Posterior cingulate gyrus (tissue), 11 donors: ENCODE results near the gene PRKRIP1.
"Not testable (repeated sequence)": the region's sequence is repeated elsewhere in the genome, so short reads cannot be mapped to it uniquely, and the experiment has no call there.

Experiments used
- DNase-seq, 10 donors: peaks; one replicate each; pipeline versions ENCODE4 v3.0.0 to v3.0.0-alpha.2; 2020 to 2021; ENCODE audit warnings: mixed read lengths in 3 of 10
- intact Hi-C: fragments of 100-400 bp; cut with DNase I; formaldehyde crosslinking; loops from one replicate; pipeline ENCODE4 v1.15.1; 2023

Gene PRKRIP1

DNA sequence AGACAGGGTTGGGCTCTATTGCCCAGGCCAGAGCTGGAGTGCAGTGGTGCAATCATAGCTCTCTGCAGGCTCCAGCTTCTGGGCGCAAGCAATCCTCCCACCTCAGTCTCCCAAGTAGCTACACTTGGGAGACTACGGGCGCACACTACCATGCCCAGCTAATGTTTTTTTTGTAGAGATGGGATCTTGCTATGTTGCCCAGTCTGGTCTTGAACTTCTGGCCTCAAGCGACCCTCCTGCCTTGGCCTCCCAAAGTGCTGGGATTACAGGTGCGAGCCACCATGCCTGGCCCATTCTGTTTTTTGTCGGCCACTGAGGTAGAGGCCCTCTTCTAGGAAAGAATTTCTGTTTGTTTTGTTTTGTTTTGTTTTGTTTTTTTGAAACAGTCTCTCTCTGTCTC is 56.3 kb downstream of the PRKRIP1 start:
- intact Hi-C loops: no loop called here
- no peak for DNase-seq

DNA sequence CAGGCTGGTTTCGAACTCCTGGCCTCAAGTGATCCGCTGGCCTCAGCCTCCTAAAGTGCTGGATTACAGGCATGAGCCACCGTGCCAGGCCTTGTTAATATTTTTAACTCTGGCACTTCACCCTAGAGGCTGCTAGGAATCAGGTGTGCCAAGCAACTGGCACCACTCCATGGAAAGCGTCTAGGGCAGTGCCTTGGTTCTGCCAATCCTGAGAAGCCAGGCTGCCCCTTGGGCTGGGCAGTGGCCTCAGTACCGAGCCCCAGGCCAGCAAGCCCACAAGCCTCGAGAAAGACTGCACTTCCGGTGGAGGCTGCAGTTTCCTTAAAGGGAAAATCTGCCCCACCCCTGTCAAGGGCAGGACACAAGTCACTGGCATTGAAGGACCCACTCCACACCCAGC is 57.2 kb downstream of the PRKRIP1 start:
- intact Hi-C loops: no loop called here

DNA sequence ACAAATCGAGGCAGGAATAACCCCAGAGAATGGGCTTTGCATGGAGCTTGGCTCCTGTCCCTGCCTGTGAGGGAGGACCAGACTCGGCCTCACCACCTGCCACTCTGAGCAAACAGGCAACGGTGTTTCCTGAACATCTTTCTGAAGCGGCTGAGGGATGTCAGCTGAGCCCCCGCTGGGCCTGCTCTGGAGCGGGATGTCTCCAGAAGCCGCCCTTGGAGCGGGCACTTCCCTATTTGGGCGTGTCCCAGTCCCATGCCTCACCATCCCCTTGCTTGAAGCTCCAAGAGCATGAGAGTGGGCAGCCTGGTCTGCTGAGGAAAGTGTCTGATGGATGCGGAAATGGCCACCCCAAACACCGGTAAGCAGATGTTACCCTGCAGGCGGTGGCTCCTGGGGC is 58.3 kb downstream of the PRKRIP1 start:
- no peak for DNase-seq
- intact Hi-C loops: no loop called here

More for the DNA sequence above, 57.2 kb downstream of the PRKRIP1 start:
- DNase-seq: no peak

DNA sequence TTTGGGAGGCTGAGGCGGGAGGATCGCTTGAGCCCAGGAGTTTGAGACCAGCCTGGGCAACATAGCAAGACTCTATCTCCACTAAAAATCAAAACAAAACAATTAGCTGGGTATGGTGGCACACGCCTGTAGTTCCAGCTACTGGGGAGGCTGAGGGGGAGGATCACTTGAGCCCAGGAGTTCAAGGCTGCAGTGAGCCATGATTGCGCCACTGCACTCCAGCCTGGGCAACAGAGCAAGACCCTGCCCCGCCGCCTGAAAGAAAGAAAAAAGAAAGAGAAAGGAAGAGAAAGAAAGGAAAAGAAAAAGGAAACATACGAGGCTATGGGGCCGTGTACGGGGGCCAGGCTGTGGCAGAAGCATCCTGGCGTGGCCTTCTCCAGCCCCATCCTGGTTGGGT is 58.8 kb downstream of the PRKRIP1 start:
- intact Hi-C loops, DNase-seq: not testable (repeated sequence)

DNA sequence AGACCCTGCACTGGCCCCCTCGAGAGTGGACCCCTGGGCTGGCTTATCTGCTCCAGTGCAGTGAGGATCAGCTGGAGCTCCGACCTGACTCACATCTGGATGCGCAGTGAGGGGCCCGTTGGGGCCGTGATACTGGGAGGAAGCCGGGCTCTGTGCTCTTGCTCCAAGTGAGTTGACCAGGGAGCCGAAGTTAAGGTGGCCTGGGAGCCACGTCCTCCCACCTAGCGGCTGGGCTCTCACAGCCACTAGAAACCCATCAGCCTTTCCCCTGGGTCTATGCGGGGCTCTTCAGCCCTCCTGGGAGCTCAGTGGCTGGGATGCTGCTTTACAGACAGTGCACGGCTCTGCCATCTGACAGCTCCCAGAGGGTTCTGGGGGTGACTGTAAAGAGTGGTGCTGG is 59.4 kb downstream of the PRKRIP1 start:
- no peak for DNase-seq
- intact Hi-C loops: no loop called here

DNA sequence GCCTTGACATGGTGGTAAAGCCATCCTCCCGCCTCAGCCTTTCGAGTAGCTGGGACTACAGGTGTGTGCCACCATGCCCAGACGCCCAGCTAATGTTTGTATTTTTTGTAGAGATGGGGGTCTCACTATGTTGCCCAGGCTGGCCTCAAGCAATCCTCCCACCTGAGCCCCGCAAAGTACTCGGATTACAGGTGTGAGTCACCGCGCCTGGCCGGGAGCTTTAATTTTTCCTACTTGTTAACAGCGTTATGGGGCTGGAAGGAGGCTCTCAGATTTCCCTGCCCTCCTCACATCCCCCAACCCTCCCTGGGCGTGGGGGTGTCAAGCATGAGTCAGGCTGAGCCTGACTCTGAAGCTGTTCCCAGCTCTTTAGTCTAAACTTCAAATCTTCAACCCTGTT is 60.2 kb downstream of the PRKRIP1 start:
- intact Hi-C loops: no loop called here
- no peak for DNase-seq

DNA sequence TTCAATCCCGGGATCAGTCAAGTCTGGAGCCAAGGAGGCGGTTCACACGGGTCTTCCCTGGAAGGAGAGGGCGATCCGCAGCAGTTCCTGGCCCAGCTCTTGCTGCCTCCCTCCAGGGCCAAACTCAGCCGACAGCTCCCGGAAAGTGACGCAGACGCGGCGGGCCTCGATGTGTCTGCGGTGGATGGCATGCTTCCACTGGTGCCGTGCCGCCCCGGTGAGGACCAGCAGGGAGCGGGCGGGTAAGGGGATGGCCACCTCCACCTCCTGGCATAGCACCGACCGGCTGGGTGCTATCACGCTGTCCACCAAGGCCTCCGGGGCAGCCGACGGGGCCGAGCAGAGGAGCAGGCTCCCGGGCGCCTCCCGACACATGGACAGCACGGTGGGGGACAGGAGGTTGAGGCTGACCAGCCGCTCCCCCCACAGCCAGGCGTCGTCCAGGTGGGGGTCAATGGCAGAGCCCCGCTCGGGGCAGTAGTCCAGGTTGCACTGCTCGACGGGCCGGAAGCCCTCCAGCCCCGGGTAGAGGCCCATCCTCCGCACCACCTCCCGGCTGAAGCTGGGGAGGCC is 61.3 kb downstream of the PRKRIP1 start:
- intact Hi-C loops: no loop called here
- DNase-seq: no peak

DNA sequence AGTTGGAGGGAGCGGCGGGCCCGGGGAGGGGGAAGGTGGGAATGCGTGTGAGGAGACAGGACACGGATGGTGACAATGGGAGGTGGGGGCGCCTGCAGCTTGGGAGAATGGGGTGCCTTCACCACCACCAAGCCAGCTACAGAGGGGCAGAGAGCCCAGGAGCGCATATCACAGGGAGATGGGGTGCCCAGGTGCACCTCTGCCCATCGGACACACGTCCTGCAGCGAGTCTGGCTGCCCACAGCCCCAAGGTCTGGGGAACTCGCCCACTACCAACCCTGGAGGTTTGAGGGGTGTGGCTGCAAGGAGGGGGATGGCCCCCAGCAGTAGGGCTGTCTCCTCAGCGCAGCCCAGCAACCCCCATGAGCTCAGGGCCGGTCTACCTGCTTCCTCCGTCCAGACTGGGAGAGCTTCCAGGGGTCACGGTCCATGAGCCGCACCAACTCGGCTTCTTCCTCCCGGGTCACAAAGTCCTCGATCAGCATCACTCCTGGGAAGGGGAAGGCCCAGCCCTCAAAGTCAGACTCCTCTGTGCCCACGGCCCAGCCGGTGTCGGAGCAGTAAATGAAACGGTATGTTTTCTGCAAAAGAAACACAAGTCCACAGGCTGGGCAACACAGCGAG is 63.2 kb downstream of the PRKRIP1 start:
- no peak for DNase-seq
- intact Hi-C loops: no loop called here

DNA sequence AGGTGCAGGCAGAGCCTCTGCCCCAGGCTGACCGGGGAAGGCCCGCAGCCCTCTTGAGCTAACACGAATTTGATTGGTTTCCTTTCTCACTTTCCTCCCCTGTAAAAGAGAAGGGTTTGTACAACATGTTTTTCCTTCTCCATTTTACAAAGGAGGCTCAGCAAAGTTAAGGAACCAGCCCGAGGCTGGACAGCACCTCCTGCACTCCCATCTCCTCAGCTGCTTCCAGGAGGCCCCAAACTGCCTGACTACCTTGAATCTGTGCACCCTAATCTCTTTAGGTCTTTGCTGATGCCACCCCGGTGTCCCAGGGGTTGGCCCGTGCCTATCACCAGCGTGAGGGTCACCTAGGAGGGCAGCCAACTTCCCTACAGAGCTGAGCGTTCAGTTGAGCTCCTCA is 64.3 kb downstream of the PRKRIP1 start:
- intact Hi-C loops: loop anchor here (10.0 kb wide), 1 partner anchor 46 kb away; no protein-coding TSS in a partner anchor
- DNase-seq: no peak

DNA sequence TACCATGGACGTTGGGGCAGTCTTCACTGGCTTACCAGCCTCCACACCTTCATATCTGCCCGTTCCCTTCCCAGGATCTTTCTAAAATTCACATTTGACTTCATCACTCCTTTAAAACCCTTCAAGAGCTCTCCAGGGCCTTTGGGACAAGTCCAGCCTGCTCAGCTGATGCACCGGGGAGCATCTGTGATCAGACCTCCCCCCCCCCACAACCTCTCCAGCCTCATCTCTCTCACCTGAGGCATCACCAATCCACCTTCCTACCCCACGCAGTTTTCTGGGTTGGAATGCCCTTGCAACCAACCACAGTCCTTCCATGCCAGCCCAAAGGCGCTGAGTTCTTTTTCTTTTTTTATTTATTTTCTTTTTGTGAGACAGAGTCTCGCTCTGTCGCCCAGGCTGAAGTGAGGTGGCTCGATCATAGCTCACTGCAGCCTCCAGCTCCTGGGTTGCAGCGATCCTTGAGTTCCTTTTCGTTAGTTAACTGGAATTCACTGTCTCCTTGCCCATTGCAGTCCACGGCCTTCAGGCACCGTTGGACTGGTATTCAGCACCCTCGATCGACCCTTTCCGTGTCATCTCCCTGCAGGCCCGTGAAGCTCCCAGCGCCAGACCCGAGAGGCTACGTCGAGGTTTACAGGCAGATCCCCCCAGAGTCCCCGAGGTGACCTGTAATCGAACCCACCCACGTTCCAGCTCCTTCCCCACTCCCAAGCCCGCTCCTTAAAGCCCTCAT is 67.8 kb downstream of the PRKRIP1 start:
- intact Hi-C loops: loop anchor here (10.0 kb wide), 1 partner anchor 49 kb away; no protein-coding TSS in a partner anchor
- DNase-seq: peak in 2 of 10 donors; percentile 56 to 77

DNA sequence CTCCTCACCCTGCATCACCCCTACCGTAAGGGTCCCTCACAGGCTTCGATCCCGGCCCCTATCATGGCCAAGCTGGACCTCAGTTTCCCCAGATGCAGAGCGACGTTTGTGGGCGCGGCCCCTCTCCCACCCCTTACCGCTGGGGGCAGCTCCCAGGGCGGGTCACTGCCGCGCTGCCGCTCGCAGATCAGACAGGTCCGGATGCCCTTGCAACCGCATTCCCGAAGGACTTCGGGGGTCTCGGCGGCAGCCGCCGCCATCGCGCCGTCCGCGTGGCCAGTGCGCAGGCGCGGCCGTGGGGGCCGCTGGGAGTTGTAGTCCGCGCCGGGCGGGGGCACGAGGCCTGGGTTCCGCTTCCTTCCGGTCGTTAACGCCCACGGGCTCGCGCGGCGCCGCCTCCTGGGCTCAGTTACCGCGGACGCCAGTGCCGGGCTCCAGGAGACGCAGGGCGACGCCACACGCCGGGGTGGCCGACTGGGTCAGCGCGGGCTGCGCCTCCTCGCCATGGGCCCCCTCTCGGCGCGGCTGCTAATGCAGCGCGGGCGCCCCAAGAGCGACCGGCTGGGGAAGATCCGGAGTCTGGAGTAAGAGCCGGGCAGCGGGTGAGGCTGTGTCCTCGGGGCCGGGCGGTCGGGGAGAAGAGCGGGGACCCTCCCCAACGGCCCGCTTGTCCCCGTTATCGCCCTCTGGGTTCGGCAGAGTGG is 68.6 kb downstream of the PRKRIP1 start, which contains the start of the genes ALKBH4 and LRWD1:
TSS of gene ALKBH4 (minus strand) at position 287 of the 704 bp plus-strand sequence. CDS start at position 260, 27 bp downstream.
TSS of gene LRWD1 (plus strand) at position 408 of the 704 bp plus-strand sequence. CDS start at position 505, 97 bp downstream.
- DNase-seq: peak; percentile 83 to 99 (median 92)
- intact Hi-C loops: loop anchor here (10.0 kb wide), 1 partner anchor 50 kb away; no protein-coding TSS in a partner anchor

DNA sequence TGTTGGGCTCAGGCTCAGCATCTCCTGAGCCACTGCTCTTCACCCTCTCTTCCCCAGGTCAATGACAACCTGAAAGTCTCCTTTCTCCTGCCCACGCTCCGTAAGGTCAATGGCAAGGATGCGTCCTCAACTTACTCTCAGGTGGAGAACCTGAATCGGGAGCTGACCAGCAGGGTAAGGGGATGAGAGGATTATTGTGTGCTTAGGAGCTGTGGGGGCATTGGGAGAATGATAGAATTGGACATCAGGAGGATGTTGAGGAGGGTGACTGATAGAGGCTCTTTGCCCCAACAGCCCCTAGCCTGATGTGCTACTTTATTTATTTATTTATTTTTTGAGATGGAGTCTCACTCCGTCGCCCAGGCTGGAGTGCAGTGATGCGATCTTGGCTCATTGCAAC is 69.9 kb downstream of the PRKRIP1 start:
- intact Hi-C loops: loop anchor here (10.0 kb wide), 1 partner anchor 51 kb away; no protein-coding TSS in a partner anchor

DNA sequence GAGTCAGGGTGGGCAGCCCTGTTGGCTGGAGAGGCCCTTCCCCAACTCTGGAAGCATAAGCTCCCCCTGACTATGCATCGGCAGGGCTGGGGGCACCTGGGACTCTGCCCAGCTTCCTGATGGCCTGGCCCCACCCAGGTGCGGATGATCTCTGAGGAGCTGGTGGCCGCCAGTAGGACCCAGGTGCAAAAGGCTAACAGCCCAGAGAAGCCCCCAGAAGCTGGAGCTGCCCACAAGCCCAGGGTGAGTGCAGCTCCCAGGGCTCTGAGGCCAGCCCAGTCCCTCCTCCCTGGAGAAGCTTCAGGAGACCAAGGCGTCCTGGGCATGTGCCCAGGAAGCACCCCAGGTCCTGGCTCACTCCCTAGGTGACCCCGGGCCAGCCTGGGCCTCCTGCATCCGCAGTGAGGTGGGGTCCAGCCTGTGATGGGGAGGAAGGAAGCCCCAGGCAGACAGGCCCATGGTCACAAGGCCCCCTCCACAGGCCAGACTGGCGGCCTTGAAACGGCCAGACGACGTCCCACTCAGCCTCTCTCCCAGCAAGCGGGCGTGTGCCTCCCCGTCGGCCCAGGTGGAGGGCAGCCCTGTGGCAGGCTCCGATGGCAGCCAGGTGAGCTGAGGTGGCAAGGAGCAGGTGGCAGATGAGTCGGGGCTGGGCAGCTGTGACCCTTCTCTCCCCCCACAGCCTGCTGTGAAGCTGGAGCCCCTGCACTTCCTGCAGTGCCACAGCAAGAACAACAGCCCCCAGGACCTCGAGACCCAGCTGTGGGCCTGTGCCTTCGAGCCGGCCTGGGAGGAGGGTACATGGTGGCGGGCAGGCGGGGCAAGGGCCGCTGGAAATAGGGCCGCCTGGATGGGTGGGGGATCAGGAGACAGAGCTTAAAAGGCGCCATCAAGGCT is 71.7 kb downstream of the PRKRIP1 start:
- peak in 3 of 10 donors; percentile 45 to 75 (median 55) for DNase-seq

More for the DNA sequence above, 69.9 kb downstream of the PRKRIP1 start:
- peak in 1 of 10 donors; percentile 8 for DNase-seq

DNA sequence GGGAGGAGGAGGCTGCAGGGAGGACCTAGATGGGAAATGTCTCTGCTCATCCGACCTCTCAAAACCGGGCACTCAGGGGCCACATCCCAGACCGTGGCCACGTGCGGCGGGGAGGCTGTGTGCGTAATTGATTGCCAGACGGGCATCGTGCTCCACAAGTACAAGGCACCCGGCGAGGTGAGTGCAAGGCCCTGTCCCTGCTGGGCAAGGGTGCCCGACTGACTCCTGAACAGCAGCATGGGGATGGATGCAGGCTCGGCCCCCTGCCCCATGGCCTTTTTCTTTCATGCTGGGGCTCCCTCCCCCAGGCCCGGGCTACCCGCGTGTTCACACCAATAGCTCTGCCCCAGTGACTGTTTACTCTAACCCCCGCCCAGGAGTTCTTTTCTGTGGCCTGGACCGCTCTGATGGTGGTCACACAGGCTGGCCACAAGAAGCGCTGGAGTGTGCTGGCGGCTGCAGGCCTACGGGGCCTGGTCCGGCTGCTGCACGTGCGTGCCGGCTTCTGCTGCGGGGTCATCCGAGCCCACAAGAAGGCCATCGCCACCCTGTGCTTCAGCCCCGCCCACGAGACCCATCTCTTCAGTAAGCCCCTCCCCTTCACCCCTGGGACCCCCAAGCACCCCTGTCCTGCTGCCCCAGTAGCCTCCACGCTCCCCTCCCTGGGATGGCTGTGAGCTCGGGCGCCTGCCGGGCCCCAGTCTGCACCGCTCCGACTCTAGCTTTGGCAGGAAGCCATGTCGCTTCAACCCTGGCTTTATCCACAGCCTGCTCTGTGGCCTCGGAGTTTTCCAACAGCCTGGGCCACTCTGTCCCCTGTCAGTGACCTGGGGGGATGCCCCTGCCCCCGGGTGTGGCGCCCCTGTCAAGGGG is 72.6 kb downstream of the PRKRIP1 start:
- peak in 4 of 10 donors; percentile 17 to 77 (median 70) for DNase-seq

More for the DNA sequence above, 71.7 kb downstream of the PRKRIP1 start:
- intact Hi-C loops: loop anchor here (10.0 kb wide), 1 partner anchor 53 kb away; no protein-coding TSS in a partner anchor

DNA sequence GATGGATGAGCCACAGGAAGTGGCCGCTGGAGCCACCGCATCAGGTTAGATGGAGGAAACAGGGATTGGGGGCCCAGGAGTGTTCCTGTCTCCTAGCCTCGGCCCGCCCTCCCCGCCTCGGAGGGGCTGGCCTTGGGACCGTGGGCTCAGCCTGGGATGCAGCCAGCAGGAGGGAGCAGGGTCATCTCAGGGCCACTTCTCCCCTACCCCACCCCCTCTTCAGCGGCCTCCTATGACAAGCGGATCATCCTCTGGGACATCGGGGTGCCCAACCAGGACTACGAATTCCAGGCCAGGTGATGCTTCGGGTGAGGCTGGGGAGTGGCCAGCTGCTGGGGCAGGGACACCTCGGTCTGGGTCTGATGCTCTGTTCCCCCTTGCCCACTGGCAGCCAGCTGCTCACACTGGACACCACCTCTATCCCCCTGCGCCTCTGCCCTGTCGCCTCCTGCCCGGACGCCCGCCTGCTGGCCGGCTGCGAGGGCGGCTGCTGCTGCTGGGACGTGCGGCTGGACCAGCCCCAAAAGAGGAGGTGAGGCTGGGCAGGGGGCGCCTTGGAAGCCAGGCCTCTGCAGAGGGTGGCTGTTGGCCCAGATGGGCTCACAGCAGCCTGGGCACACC is 73.3 kb downstream of the PRKRIP1 start:
- peak in 4 of 10 donors; percentile 24 to 68 (median 59) for DNase-seq
- intact Hi-C loops: loop anchor here (10.0 kb wide), 1 partner anchor 55 kb away; no protein-coding TSS in a partner anchor

More for the DNA sequence above, 72.6 kb downstream of the PRKRIP1 start:
- intact Hi-C loops: loop anchor here (10.0 kb wide), 1 partner anchor 54 kb away; no protein-coding TSS in a partner anchor

DNA sequence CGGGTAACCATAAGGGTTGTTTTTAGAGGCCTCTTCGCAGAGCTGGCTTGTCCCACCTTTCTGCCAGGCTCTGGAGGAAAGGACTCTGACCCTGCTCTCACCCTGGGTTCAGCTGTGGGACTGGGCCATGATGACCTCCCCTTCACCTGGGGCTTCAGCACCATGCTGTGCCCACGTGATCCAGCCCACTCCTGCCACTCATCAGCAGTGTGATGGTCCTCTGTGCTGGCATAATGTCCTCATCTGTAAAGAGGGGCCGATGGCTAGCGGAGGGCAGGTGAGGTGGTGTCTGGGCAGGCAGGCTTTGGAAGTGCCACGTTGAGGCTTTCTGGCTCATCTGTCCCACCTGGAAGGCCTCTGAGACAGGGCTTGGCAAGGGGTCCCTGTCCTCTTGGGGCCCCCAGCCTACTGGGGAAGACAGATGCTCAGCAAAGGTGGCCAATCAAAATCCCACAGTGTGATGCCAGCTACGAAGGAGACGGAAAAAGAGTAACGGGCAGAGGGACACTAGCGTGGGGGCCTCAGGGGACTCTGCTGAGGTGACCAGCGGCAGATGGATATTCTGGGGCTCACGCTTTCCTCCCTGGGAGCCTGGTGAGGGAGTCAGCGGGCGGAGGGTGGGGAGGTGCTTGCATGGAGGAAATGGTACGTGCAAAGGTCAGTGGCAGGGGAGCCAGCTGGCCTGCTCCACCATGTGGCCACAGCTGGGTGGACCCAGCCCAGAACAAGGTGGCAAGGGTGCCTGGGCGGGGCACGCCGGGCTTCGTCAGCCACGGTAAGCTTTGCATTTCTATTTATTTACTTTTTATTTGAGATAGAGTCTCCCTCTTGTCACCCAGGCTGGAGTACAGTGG is 74.0 kb downstream of the PRKRIP1 start:
- intact Hi-C loops: loop anchor here (10.0 kb wide), 1 partner anchor 55 kb away; no protein-coding TSS in a partner anchor

DNA sequence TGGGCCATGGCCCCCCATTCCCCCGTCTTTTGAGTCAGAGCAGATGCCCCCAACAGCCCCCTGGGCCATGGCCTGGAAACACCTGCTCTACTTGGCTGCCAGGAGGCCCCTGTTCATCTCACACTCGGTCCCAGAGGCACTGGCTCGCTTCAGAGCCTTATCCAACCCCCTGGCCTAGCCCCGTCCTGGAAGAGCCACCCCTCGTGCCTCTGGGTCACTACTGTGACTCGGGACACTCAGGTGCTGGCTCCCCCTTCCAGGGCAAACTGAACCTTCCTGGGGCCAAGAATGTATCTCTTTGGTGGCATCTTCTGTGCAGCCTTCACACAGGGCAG is 75.6 kb downstream of the PRKRIP1 start:
- DNase-seq: peak in 4 of 10 donors; percentile 1 to 69 (median 18)

More for the DNA sequence above, 74.0 kb downstream of the PRKRIP1 start:
- peak in 4 of 10 donors; percentile 18 to 72 (median 70) for DNase-seq

More for the DNA sequence above, 75.6 kb downstream of the PRKRIP1 start:
- intact Hi-C loops: no loop called here
